Measurements from ENCODE around the gene ZBTB42. TPM values are rescaled to one million over a fixed set of nuclear protein-coding genes. Genes with fewer than 3 reads are reported as not detected.

ZBTB42 gene
- total and polyA plus RNA-seq, 2 donors (not counting 1 experiment from before 2014, with no cell fraction given): 1.6 to 8.3 TPM

DNA sequence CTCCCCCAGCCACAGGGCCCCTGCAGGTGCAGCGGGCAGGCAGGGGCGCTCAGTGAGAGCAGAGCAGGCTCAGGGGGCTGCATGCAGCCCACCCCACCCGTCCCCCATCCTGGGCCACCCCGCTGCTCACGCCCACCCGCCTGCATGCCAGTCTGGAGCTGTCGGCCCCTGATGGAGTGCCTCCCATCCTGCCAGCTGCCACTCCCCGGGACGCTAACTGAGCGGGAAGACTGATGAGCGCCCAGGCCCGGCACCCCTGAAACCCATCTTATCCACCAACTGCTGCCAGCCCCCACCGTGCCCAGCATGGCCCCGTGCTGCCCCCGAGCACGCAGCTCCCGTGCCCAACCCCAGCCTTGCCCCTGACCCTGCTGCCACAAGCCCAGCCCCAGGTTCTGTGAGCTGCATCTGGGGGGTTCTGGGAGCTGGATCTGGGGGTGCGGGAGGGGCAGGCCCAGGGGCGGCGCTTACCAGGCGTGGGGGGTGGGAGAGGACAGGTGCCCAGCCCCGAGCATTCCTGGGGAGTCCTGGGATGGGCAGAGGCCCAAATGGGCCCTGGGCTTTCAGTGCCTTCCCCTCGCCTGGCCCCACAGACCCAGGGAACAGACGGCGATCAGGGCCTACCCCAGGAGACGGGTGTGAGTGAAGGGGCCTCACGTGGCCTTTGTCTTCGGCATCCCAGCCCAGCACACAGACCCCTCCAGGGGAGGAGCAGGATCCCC lies 18.7 kb upstream of the ZBTB42 start:
- ATAC-seq (ENCODE audit: low read depth) (no peak), DNase-seq (no peak)
- Histone ChIP-seq H3K27me3 (replicated peaks in 1 of 4; ENCODE audit: control extremely low read depth in 1 of 4, control insufficient read depth in 3 of 4, insufficient read depth in 4 of 4, low read length in 3 of 4) (no peaks in the 10 kb centered on the region), H3K9me3 (ENCODE audit: control extremely low read depth in 1 of 3, control insufficient read depth in 2 of 3, insufficient read depth in 1 of 3, low read length in 2 of 3) (no peaks in the 10 kb centered on the region), H3K27ac (ENCODE audit: low read length in 2 of 2) (no peak overlapping the region), H2AFZ (ENCODE audit: insufficient read depth, low read depth, low read length, poor library complexity, severe bottlenecking) (no peak overlapping the region), H3K36me3 (replicated peaks in 1 of 2; ENCODE audit: control extremely low read depth in 1 of 2, control insufficient read depth in 1 of 2, extremely low read depth in 1 of 2, insufficient read depth in 2 of 2, low read length in 1 of 2) (peaks cover 0 to 8% of the 10 kb centered on the region in 2 experiments), H4K20me1 (ENCODE audit: control insufficient read depth, insufficient read depth, low read length, poor library complexity, severe bottlenecking) (peaks cover 77% of the 10 kb centered on the region), H3K79me2 (ENCODE audit: control insufficient read depth, insufficient read depth, low read length) (peaks cover 28% of the 10 kb centered on the region), H3K4me1 (ENCODE audit: control insufficient read depth in 2 of 2, insufficient read depth in 2 of 2, low read length in 2 of 2) (peaks cover 0 to 8% of the 10 kb centered on the region in 2 donors), H3K9ac (ENCODE audit: low read length) (no peak overlapping the region), H3K4me2 (replicated peaks; ENCODE audit: low read depth, low read length, poor library complexity, severe bottlenecking) (no peak overlapping the region), H3K4me3 (ENCODE audit: control extremely low read depth in 1 of 5, extremely low read depth in 1 of 5, insufficient read depth in 1 of 5, low read depth in 2 of 5, low read length in 4 of 5) (no peak overlapping the region)
- Mint-ChIP-seq H3K27me3 (no peaks in the 10 kb centered on the region), H3K4me1 (no peaks in the 10 kb centered on the region), H3K27ac (no peak overlapping the region), H3K9me3 (ENCODE audit: insufficient read depth) (no peaks in the 10 kb centered on the region), H3K4me3 (no peak overlapping the region)
- CTCF ChIA-PET: no interaction called here
- whole genome bisulfite sequencing (ENCODE audit: insufficient coverage): 97% methylated on average over 26 of the region's 28 CpGs
- TF ChIP-seq, protein P1, sequence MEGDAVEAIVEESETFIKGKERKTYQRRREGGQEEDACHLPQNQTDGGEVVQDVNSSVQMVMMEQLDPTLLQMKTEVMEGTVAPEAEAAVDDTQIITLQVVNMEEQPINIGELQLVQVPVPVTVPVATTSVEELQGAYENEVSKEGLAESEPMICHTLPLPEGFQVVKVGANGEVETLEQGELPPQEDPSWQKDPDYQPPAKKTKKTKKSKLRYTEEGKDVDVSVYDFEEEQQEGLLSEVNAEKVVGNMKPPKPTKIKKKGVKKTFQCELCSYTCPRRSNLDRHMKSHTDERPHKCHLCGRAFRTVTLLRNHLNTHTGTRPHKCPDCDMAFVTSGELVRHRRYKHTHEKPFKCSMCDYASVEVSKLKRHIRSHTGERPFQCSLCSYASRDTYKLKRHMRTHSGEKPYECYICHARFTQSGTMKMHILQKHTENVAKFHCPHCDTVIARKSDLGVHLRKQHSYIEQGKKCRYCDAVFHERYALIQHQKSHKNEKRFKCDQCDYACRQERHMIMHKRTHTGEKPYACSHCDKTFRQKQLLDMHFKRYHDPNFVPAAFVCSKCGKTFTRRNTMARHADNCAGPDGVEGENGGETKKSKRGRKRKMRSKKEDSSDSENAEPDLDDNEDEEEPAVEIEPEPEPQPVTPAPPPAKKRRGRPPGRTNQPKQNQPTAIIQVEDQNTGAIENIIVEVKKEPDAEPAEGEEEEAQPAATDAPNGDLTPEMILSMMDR (IDR thresholded peaks at IDR 0.05): no peak
- no peak for TF ChIP-seq EZH2 (IDR thresholded peaks at IDR 0.05; ENCODE audit: borderline replicate concordance, insufficient read depth, low read depth, low read length, poor library complexity, severe bottlenecking)
- POLR2A ChIA-PET: no interaction called here
- intact Hi-C loops (cut with micrococcal nuclease): no loop called here

DNA sequence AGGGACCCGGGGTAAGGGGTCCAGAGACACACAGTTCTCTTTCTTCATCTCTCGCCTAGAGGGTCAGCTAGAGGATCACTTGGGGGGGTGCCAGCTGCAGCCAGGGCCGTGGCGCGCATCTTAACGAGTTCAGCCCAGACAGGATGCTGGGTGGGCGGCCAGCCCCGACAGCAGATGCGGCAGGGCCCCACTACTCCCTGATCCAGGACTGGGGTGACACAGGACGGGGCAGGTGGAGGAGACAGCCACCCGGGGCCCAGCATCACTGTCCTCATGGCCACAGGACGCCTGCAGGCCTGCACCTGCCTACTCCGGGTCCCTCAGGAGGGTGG lies 18.1 kb upstream of the ZBTB42 start:
- Mint-ChIP-seq H3K9me3 (ENCODE audit: insufficient read depth) (no peaks in the 10 kb centered on the region), H3K27ac (no peak overlapping the region), H3K4me3 (no peak overlapping the region), H3K4me1 (no peaks in the 10 kb centered on the region), H3K27me3 (no peaks in the 10 kb centered on the region)
- H3K79me2 ChIP-seq (ENCODE audit: control insufficient read depth, insufficient read depth, low read length): peaks cover 33% of the 10 kb centered on the region
- peaks cover 0 to 9% of the 10 kb centered on the region in 2 experiments for H3K36me3 ChIP-seq (replicated peaks in 1 of 2; ENCODE audit: control extremely low read depth in 1 of 2, control insufficient read depth in 1 of 2, extremely low read depth in 1 of 2, insufficient read depth in 2 of 2, low read length in 1 of 2)
- H3K27me3 ChIP-seq (replicated peaks in 1 of 4; ENCODE audit: control extremely low read depth in 1 of 4, control insufficient read depth in 3 of 4, insufficient read depth in 4 of 4, low read length in 3 of 4): no peaks in the 10 kb centered on the region
- peaks cover 0 to 8% of the 10 kb centered on the region in 2 donors for H3K4me1 ChIP-seq (ENCODE audit: control insufficient read depth in 2 of 2, insufficient read depth in 2 of 2, low read length in 2 of 2)
- no peak overlapping the region for H3K4me2 ChIP-seq (replicated peaks; ENCODE audit: low read depth, low read length, poor library complexity, severe bottlenecking)
- H3K27ac ChIP-seq (ENCODE audit: low read length in 2 of 2): no peak overlapping the region
- ATAC-seq (ENCODE audit: low read depth): no peak
- H3K9ac ChIP-seq (ENCODE audit: low read length): no peak overlapping the region
- CTCF ChIA-PET: no interaction called here
- WGBS (ENCODE audit: insufficient coverage): 88% methylated on average over 13 of the region's 13 CpGs
- peaks cover 83% of the 10 kb centered on the region for H4K20me1 ChIP-seq (ENCODE audit: control insufficient read depth, insufficient read depth, low read length, poor library complexity, severe bottlenecking)
- TF ChIP-seq, protein P1 (IDR thresholded peaks at IDR 0.05): no peak
- TF ChIP-seq EZH2 (IDR thresholded peaks at IDR 0.05; ENCODE audit: borderline replicate concordance, insufficient read depth, low read depth, low read length, poor library complexity, severe bottlenecking): no peak
- no peak for DNase-seq
- no peak overlapping the region for H2AFZ ChIP-seq (ENCODE audit: insufficient read depth, low read depth, low read length, poor library complexity, severe bottlenecking)
- POLR2A ChIA-PET: no interaction called here
- no peak overlapping the region for H3K4me3 ChIP-seq (ENCODE audit: control extremely low read depth in 1 of 5, extremely low read depth in 1 of 5, insufficient read depth in 1 of 5, low read depth in 2 of 5, low read length in 4 of 5)
- H3K9me3 ChIP-seq (ENCODE audit: control extremely low read depth in 1 of 3, control insufficient read depth in 2 of 3, insufficient read depth in 1 of 3, low read length in 2 of 3): no peaks in the 10 kb centered on the region
- intact Hi-C loops (cut with micrococcal nuclease): no loop called here
